ENCODE data around the gene SLC4A5.
A peak's percentile ranks its signal among the peaks of the same experiment; 100 is the strongest.

Gene SLC4A5

DNA sequence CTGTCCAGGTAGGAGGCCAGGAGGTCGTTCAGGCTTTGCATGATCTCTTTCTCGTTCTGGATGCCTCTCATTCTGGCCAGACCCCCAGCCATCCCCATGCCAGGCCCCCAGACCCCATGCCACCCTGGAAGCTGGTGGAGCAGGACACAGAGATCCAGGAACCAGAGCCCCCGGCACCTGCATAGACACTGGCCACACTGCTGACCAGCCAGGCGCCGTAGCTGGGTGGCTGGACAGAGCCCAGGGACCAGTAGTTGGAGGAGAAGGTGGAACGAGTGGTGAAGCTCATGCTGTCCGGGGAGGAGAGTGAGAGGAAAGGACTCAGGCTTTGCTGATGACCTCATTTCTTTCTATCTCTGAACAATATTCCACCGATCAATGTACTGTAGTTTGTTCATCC, 35.5 kb downstream of the SLC4A5 start:
- DNase-seq, result no peak

- DNase-seq, result no peak
Observed at GRCh38 chr2:74304332-74305148, 38.7 kb downstream of the SLC4A5 start.

DNA sequence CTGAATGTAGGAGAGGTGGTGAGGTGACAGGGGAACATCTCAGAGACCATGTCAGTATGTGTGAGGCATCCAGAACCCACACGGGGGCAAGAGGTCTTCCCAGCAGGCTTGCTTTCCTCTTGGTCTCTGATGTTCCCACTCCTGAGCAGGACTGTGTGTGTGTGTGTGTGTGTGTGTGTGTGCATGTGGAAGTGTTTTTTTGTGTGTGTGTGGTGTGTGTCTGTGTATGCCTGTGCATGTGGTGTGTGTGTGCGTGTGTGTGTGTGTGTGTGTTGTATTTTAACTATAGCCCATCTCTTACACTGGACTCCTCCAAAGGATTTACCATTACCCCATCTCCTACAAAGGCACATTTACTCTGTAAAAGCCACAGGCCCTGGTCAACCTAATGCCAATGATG, 40.4 kb downstream of the SLC4A5 start:
- DNase-seq, result no peak

DNA sequence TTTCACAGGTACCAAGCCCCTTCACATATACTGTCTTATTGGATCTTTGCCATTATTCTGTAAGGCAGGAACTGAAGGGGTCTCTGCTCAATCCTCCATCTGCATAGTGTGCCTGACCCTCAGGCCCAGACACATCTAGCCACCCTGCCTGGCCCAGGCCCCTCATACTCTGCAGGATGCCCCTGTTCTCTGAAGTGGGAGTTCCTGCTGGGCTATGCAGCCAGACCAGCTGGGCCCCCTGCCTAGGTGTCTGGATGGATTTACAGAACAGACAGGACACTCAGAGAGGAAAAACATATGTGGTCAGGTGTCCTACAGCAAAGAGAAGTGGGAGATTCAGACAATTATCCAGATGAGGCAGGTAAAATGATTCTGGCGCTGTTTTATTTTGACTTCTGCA, 42.0 kb downstream of the SLC4A5 start:
- no peak for DNase-seq

- DNase-seq, result no peak
Observed at GRCh38 chr2:74300506-74300905, 42.7 kb downstream of the SLC4A5 start.

GRCh38 chr2:74297950-74298349, 45.3 kb downstream of the SLC4A5 start:
- DNase-seq, result no peak

GRCh38 chr2:74297391-74297790, 45.8 kb downstream of the SLC4A5 start:
- no peak for DNase-seq

GRCh38 chr2:74293191-74293991, 49.8 kb downstream of the SLC4A5 start:
- DNase-seq, result no peak

DNA sequence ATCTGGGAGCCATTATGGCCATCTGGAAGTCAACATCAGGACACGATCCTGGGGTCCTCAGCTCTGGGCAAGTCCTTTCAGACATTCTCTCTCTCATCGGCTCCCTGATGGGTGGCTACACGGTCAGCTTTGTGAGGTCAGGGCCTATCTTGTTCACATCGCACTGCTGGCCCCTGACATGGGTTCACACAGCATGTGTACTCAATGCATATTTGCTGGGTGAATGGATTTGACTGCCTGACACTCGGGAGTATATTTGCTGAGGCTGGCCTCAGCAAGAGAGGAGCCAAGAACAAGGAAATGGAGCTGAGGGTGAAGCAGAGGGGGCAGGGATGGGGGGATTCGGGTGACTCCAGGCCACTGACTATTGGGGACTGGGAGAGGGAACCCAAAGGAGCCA, 50.5 kb downstream of the SLC4A5 start:
- DNase-seq, result no peak

- no peak for DNase-seq
Observed at GRCh38 chr2:74291886-74292621, 51.2 kb downstream of the SLC4A5 start.

GRCh38 chr2:74291218-74291544, 52.0 kb downstream of the SLC4A5 start:
- no peak for DNase-seq

GRCh38 chr2:74290466-74291217, 52.6 kb downstream of the SLC4A5 start:
- DNase-seq, result peak; percentile 20

DNA sequence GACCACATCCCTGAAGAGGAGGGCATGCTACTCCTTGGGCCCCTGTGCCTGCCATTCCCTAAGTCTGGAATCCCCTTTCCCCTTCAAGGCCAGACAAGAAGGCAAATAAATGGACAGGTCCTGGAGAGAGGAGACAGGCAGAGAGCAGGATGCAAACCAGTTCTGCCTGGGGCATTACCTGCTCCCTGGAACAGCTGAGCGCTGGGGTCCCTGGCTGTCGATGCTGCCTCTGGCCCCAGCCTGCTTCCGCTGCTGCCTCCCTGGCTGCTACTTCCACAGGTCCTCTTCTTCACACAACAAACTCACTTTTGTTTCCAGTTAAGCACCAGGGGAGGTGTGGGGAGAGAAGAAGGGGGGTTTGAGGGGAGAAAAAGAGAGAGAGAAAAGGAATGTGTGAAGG, 53.1 kb downstream of the SLC4A5 start:
- DNase-seq, result no peak

GRCh38 chr2:74286725-74287124, 56.5 kb downstream of the SLC4A5 start:
- no peak for DNase-seq

- DNase-seq, result no peak
Observed at GRCh38 chr2:74281141-74281975, 61.9 kb downstream of the SLC4A5 start.

- DNase-seq, result no peak
Observed at GRCh38 chr2:74278694-74279093, 64.5 kb downstream of the SLC4A5 start.

- DNase-seq, result no peak
Observed at GRCh38 chr2:74278176-74278575, 65.0 kb downstream of the SLC4A5 start.

- DNase-seq, result no peak
Observed at GRCh38 chr2:74275228-74275627, 68.0 kb downstream of the SLC4A5 start.

GRCh38 chr2:74269667-74270066, 73.5 kb downstream of the SLC4A5 start:
- DNase-seq, result no peak

DNA sequence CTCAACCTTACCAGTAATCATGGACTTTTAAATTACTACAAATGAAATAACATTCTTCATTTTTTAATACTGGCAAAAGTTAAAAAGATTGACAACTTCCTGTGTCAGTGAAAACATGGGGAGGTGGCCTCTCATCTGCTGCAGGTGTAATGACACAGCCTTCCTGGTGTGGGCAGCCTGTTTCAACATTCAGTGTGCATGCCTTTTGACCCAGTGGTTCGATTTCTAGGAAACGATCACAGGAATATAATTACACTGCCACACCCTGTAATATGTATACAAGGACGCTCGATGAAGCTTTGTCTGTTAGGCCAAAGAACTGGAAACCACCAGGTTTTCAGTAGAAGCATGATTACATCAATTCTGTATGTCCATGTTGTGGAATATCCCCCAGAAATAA, 76.1 kb downstream of the SLC4A5 start:
- peak; percentile 51 for DNase-seq

DNA sequence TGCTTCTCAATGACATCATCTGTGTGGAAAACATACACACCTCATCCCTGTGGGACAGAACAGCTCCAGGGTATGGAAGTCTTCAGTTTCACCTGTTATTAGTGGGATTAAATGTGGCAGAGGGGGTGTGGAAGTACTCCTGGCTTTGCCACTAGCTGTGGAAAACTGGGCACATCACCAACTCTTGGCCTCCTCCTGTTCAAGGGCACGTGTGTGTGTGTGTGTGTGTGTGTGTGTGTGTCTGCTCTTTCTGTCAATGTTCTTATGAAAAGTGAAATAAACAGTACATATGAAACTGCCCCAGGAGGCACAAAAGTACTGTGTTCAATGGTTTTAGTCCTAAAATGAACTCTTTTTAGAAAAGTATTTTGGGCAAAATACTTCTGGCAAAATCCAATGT, 78.9 kb downstream of the SLC4A5 start:
- DNase-seq, result no peak

DNA sequence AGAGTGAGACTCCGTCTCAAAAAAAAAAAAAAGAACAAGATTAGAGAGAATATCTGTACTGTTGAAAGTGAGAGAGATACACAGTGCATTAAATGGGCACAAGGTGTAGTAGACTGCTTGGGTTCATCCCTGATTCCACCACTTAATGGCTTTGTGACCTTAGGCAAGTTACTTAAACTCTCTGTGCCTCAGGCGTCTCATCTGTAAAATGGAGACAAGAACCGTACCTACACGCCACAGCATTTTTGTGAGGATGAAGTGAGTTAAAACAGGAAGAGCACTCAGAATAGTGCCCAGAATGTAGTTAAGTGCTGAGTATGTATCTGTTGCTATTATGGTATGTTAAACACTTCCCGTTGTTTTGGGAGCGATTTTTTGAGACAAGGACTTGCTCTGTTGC, 80.5 kb downstream of the SLC4A5 start:
- DNase-seq, result no peak

All from activated naive CD4-positive, alpha-beta T cell treated with anti-CD3 and anti-CD28 coated beads, Interleukin-2, amount 50 U/mL, for 16 hours (primary cell).